H1 (cell line): ENCODE data around the gene MRGPRX1. TPM values are rescaled to one million over a fixed set of nuclear protein-coding genes. Genes with fewer than 3 reads are reported as not detected.

Experiments
- CTCF ChIA-PET: fragments of 300-600 bp; sonication (Branson Sonifier 250); formaldehyde crosslinking; loops from one replicate; lab custom pipeline; 2021; ENCODE audit not compliant: partially characterized antibody; lab: Charles Lee
- POLR2A ChIA-PET: fragments of 300-600 bp; sonication (Branson Sonifier 250); formaldehyde crosslinking; loops from one replicate; lab custom pipeline; 2021; ENCODE audit warnings: inconsistent platforms; ENCODE audit not compliant: partially characterized antibody; lab: Charles Lee
- DNase-seq, 2 experiments: peaks; one replicate each; pipeline versions ENCODE4 v3.0.0 to v3.0.0-alpha.2; 2010 to 2022; ENCODE audit warnings: low spot score in 2 of 2, low read depth in 1 of 2, mixed read lengths in 1 of 2
- FAIRE-seq: peaks from 2 replicates; lab custom pipeline; 2011; peaks lifted over from hg19 to GRCh38; lab: Jason Lieb, UNC
- H2AFZ ChIP-seq: 2 replicates; pipeline ENCODE4 v1.8.1; 2012; ENCODE audit warnings: low read length, inconsistent platforms
- H2AK5ac ChIP-seq: 2 replicates; pipeline ENCODE4 v1.6.1; 2013; ENCODE audit warnings: low read depth, low read length
- H2BK120ac ChIP-seq: replicated peaks from 2 replicates; pipeline ENCODE3; 2013; ENCODE audit warnings: low read depth, low read length, inconsistent platforms
- H2BK12ac ChIP-seq: 2 replicates; pipeline ENCODE4 v1.6.1; 2013; ENCODE audit warnings: low read depth, low read length
- H2BK15ac ChIP-seq: 2 replicates; pipeline ENCODE4 v1.6.1; 2013; ENCODE audit warnings: low read length
- H2BK20ac ChIP-seq: 2 replicates; pipeline ENCODE4 v1.6.1; 2013; ENCODE audit warnings: low read length
- H2BK5ac ChIP-seq: 2 replicates; pipeline ENCODE4 v1.6.1; 2013; ENCODE audit warnings: low read depth, low read length
- H3K14ac ChIP-seq: 2 replicates; pipeline ENCODE4 v1.6.1; 2013; ENCODE audit warnings: inconsistent platforms; ENCODE audit not compliant: insufficient read length
- H3K18ac ChIP-seq: 2 replicates; pipeline ENCODE4 v1.6.1; 2013; ENCODE audit warnings: low read length; ENCODE audit errors: extremely low read depth
- H3K23ac ChIP-seq: 2 replicates; pipeline ENCODE4 v1.6.1; 2013; ENCODE audit warnings: inconsistent platforms; ENCODE audit not compliant: insufficient read length
- H3K23me2 ChIP-seq: 2 replicates; pipeline ENCODE4 v1.6.1; 2013; ENCODE audit warnings: low read depth, low read length
- H3K27ac ChIP-seq: 2 replicates; pipeline ENCODE4 v1.6.1; 2011; ENCODE audit warnings: low read depth, low read length, inconsistent platforms
- H3K27me3 ChIP-seq, 4 experiments: replicated peaks in 1 of 4; 1 replicate in 1 of 4; 2 replicates in 3 of 4; pipeline versions ENCODE4 v1.6.1 to v1.8.1; 2011 to 2013; ENCODE audit warnings: low read length in 3 of 4, mild to moderate bottlenecking in 3 of 4, inconsistent platforms in 2 of 4, mixed read lengths in 2 of 4, moderate library complexity in 1 of 4; ENCODE audit not compliant: control insufficient read depth in 3 of 4, insufficient read depth in 3 of 4; ENCODE audit errors: extremely low read depth in 1 of 4
- H3K36me3 ChIP-seq, 4 experiments: 2 replicates each; pipeline versions ENCODE4 v1.6.1 to v1.8.1; 2011 to 2013; ENCODE audit warnings: mild to moderate bottlenecking in 4 of 4, low read length in 3 of 4, moderate library complexity in 2 of 4, control low read depth in 1 of 4, inconsistent platforms in 1 of 4; ENCODE audit not compliant: insufficient read depth in 4 of 4, control insufficient read depth in 2 of 4
- H3K4ac ChIP-seq: replicated peaks from 2 replicates; pipeline ENCODE3; 2013; ENCODE audit warnings: low read length, low read depth, mixed read lengths, inconsistent platforms; ENCODE audit not compliant: insufficient read length
- H3K4me1 ChIP-seq, 4 experiments: replicated peaks in 1 of 4; 1 replicate in 1 of 4; 2 replicates in 3 of 4; pipeline versions ENCODE4 v1.6.1 to v1.8.1; 2011 to 2013; ENCODE audit warnings: low read length in 3 of 4, inconsistent platforms in 2 of 4, mixed read lengths in 1 of 4; ENCODE audit not compliant: insufficient read depth in 4 of 4, control insufficient read depth in 3 of 4
- H3K4me2 ChIP-seq, 2 experiments: 2 replicates each; pipeline versions ENCODE4 v1.6.1 to v1.8.1; 2011 to 2013; ENCODE audit warnings: low read depth in 2 of 2, low read length in 2 of 2, control low read depth in 1 of 2, inconsistent platforms in 1 of 2, mild to moderate bottlenecking in 1 of 2; ENCODE audit not compliant: insufficient read depth in 1 of 2
- H3K4me3 ChIP-seq, 4 experiments: fragments of 200-600, 300-600 bp in 1 of 4; sonication (generic), shearing (Covaris generic), sonication (Bioruptor Twin) in 1 of 4; 2 replicates each; pipeline versions ENCODE4 v1.5.1 to v1.8.1; 2011 to 2016; ENCODE audit warnings: low read length in 4 of 4, low read depth in 3 of 4, control low read depth in 2 of 4, inconsistent platforms in 2 of 4, mild to moderate bottlenecking in 2 of 4, mixed read lengths in 1 of 4, moderate library complexity in 1 of 4; ENCODE audit not compliant: insufficient read depth in 2 of 4; ENCODE audit errors: extremely low read depth in 1 of 4
- H3K56ac ChIP-seq: replicated peaks from 2 replicates; pipeline ENCODE3; 2013; ENCODE audit warnings: low read depth, mild to moderate bottlenecking, mixed read lengths, low read length, inconsistent platforms; ENCODE audit not compliant: insufficient read length
- H3K79me1 ChIP-seq: 2 replicates; pipeline ENCODE4 v1.6.1; 2013; ENCODE audit warnings: low read depth, low read length, control low read depth
- H3K79me2 ChIP-seq, 2 experiments: 2 replicates each; pipeline versions ENCODE4 v1.6.1 to v1.8.1; 2012 to 2013; ENCODE audit warnings: low read length in 2 of 2, mild to moderate bottlenecking in 2 of 2, inconsistent platforms in 1 of 2; ENCODE audit not compliant: insufficient read depth in 2 of 2, control insufficient read depth in 1 of 2
- H3K9ac ChIP-seq, 4 experiments: replicated peaks in 1 of 4; 1 replicate in 1 of 4; 2 replicates in 3 of 4; pipeline versions ENCODE4 v1.6.1 to v1.8.1; 2011 to 2013; ENCODE audit warnings: low read depth in 3 of 4, low read length in 3 of 4, control low read depth in 2 of 4, mild to moderate bottlenecking in 2 of 4, moderate library complexity in 2 of 4, inconsistent platforms in 1 of 4; ENCODE audit errors: extremely low read depth in 1 of 4
- H3K9me3 ChIP-seq, 2 experiments: 2 replicates each; pipeline versions ENCODE4 v1.6.1 to v1.8.1; 2012 to 2013; ENCODE audit warnings: mild to moderate bottlenecking in 2 of 2, moderate library complexity in 2 of 2, control low read depth in 1 of 2, inconsistent platforms in 1 of 2, low read depth in 1 of 2, low read length in 1 of 2, mixed read lengths in 1 of 2; ENCODE audit not compliant: insufficient read depth in 2 of 2
- H4K20me1 ChIP-seq, 2 experiments: replicated peaks in 1 of 2; 2 replicates each; pipeline versions ENCODE3 to v1.8.1; 2011 to 2013; ENCODE audit warnings: inconsistent platforms in 2 of 2, low read length in 2 of 2, mild to moderate bottlenecking in 1 of 2; ENCODE audit not compliant: insufficient read depth in 2 of 2, control insufficient read depth in 1 of 2
- H4K5ac ChIP-seq: 2 replicates; pipeline ENCODE4 v1.6.1; 2013; ENCODE audit warnings: low read length, low read depth, mixed read lengths, inconsistent platforms; ENCODE audit not compliant: insufficient read length
- H4K8ac ChIP-seq: 2 replicates; pipeline ENCODE4 v1.8.0; 2013; ENCODE audit warnings: mild to moderate bottlenecking, moderate library complexity, low read length, inconsistent platforms; ENCODE audit not compliant: insufficient read depth; ENCODE audit errors: extremely low read depth
- H4K91ac ChIP-seq: replicated peaks from 2 replicates; pipeline ENCODE3; 2013; ENCODE audit warnings: low read length, mixed read lengths, inconsistent platforms; ENCODE audit not compliant: insufficient read length
- CTCF ChIP-seq, 3 experiments: IDR thresholded peaks; 1 replicate in 2 of 3; 2 replicates in 1 of 3; pipeline versions ENCODE4 v1.5.1 to v1.6.1; 2011; ENCODE audit warnings: low read length in 3 of 3, mild to moderate bottlenecking in 3 of 3, inconsistent platforms in 2 of 3, low read depth in 1 of 3, moderate library complexity in 1 of 3; ENCODE audit not compliant: insufficient read depth in 1 of 3; ENCODE audit errors: control extremely low read depth in 1 of 3
- EZH2 ChIP-seq: fragments of 200-600 bp; sonication (generic); IDR thresholded peaks from 2 replicates; pipeline ENCODE4 v1.7.1; 2012; ENCODE audit warnings: low read depth, mild to moderate bottlenecking, moderate library complexity, low read length, inconsistent platforms; ENCODE audit not compliant: severe bottlenecking
- KDM5A ChIP-seq: fragments of 200-600 bp; IDR thresholded peaks from 2 replicates; pipeline ENCODE4 v1.7.1; 2012; ENCODE audit warnings: mild to moderate bottlenecking, low read length, inconsistent platforms, mixed read lengths
- NRF1 ChIP-seq: IDR thresholded peaks from 2 replicates; pipeline ENCODE4 v1.6.1; 2011; ENCODE audit warnings: mild to moderate bottlenecking, low read depth, low read length, improper control_type of control experiment
- POLR2A ChIP-seq, 2 experiments: IDR thresholded peaks; 1 replicate in 1 of 2; 2 replicates in 1 of 2; pipeline ENCODE4 v1.6.1; 2011; ENCODE audit warnings: low read depth in 2 of 2, low read length in 2 of 2, mild to moderate bottlenecking in 2 of 2; ENCODE audit errors: control extremely low read depth in 1 of 2
- POLR2AphosphoS5 ChIP-seq: IDR thresholded peaks from 2 replicates; pipeline ENCODE4 v1.6.1; 2011; ENCODE audit warnings: low read depth, low read length
- RNF2 ChIP-seq: fragments of 200-900, 300-1000 bp; sonication (generic); IDR thresholded peaks from 2 replicates; pipeline ENCODE4 v1.7.1; 2016; ENCODE audit warnings: borderline replicate concordance, low read depth, mild to moderate bottlenecking, antibody characterized with exemption, low read length; ENCODE audit not compliant: poor library complexity, severe bottlenecking; ENCODE audit errors: missing control alignments
- SAP30 ChIP-seq: fragments of 300-600 bp; sonication (generic); IDR thresholded peaks from 2 replicates; pipeline ENCODE4 v1.7.1; 2012; ENCODE audit warnings: low read length, moderate library complexity, mild to moderate bottlenecking, inconsistent platforms; ENCODE audit not compliant: insufficient read depth, insufficient replicate concordance
- ZNF274 ChIP-seq: IDR thresholded peaks from 2 replicates; pipeline ENCODE4 v1.7.0; 2012; ENCODE audit warnings: low read length, borderline replicate concordance; ENCODE audit errors: extremely low read depth
- WGBS, 2 experiments: shearing (Covaris generic) in 1 of 2; methylation state at CpG; one replicate each; pipeline versions ENCODE4 v1.1.6 to v1.1.7; 2013 to 2015; ENCODE audit warnings: low lambda C conversion rate in 2 of 2, mixed read lengths in 2 of 2, inconsistent platforms in 1 of 2, low coverage in 1 of 2, missing lambda C conversion rate in 1 of 2; ENCODE audit not compliant: insufficient replicate concordance in 2 of 2, insufficient coverage in 1 of 2, insufficient read length in 1 of 2; ENCODE audit errors: extremely low coverage in 1 of 2, missing lambda C conversion rate in 1 of 2; 5-methylcytosine and 5-hydroxymethylcytosine counted together
- long read RNA-seq, 2 experiments: library from RNA in 1 of 2; library from capped mRNA in 1 of 2; stranded (forward); transcript quantifications; one replicate each; pipeline ENCODE4 v2.0.0, GENCODE V29; 2021; ENCODE audit warnings: inconsistent platforms in 1 of 2
- polyA minus RNA-seq, 3 experiments: library from RNA; depleted of rRNA, polyadenylated mRNA; stranded (reverse); fragments of >200 nt; gene quantifications; 1 replicate in 2 of 3; 2 replicates in 1 of 3; pipeline ENCODE4 v1.2.3, GENCODE V29; 2011
- polyA plus RNA-seq, 7 experiments: library from polyadenylated mRNA; depleted of rRNA in 3 of 7; stranded (reverse) in 5 of 7; unstranded in 2 of 7; fragments of >200 nt in 5 of 7; fragments of 200-250 nt in 2 of 7; gene quantifications; 1 replicate in 5 of 7; 2 replicates in 1 of 7; 4 replicates in 1 of 7; pipeline versions ENCODE4 v1.2.1 to v1.2.3, GENCODE V29; 2011 to 2013; ENCODE audit warnings: missing spikeins in 2 of 7, mixed read lengths in 2 of 7
- total RNA-seq: library from RNA; stranded (reverse); fragmentation: NEBNext Ultra II Directional; extraction: Animal tissue kit (Norgen Biotek cat#: 25700); gene quantifications from 2 replicates; pipeline ENCODE4 v1.2.1, GENCODE V29; 2021

Gene MRGPRX1
- total RNA-seq (not detected in 2 replicates), polyA plus RNA-seq (2011; rRNA removed) (not detected in 2 replicates), polyA minus RNA-seq (2011; rRNA and poly(A)+ RNA removed) (not detected in 2 replicates)
- not detected for polyA plus RNA-seq (2011; cell fraction: cytosol; rRNA removed)
- polyA plus RNA-seq (2011; cell fraction: nucleus; rRNA removed): not detected
- polyA plus RNA-seq (2012, experiment 1 of 2): not detected in 4 replicates
- not detected for polyA plus RNA-seq (2012, experiment 2 of 2)
- polyA plus RNA-seq (2013, experiment 1 of 2): not detected
- polyA plus RNA-seq (2013, experiment 2 of 2): not detected
- not detected for polyA minus RNA-seq (2011; cell fraction: cytosol; rRNA and poly(A)+ RNA removed)
- polyA minus RNA-seq (2011; cell fraction: nucleus; rRNA and poly(A)+ RNA removed): not detected
- long read RNA-seq, experiment 1: 0 reads
- long read RNA-seq, experiment 2: 0 reads

- Histone ChIP-seq H2BK20ac (no peak within 1 kb of the TSS), H3K9ac (no peak within 1 kb of the TSS), H2BK12ac (no peak within 1 kb of the TSS), H2BK120ac (no peak within 1 kb of the TSS), H3K4me1 (peaks cover 0 to 5% (median 1%) of the 10 kb centered on the region in 4 experiments; a peak in 3 of 7 replicates), H4K20me1 (no peaks in the 10 kb centered on the region), H3K79me2 (no peaks in the 10 kb centered on the region), H3K56ac (no peak within 1 kb of the TSS), H2BK5ac (no peak within 1 kb of the TSS), H3K27ac (no peak within 1 kb of the TSS), H4K8ac (no peak within 1 kb of the TSS), H2BK15ac (peak within 1 kb of the TSS; percentile 81; the same call in 1 of the 2 replicates), H3K4ac (no peak within 1 kb of the TSS), H4K5ac (no peak within 1 kb of the TSS), H3K9me3 (no peaks in the 10 kb centered on the region; a peak in 1 of 4 replicates), H3K4me3 (no peak within 1 kb of the TSS), H3K4me2 (no peak within 1 kb of the TSS), H3K79me1 (no peaks in the 10 kb centered on the region; the same call in 1 of the 2 replicates), H2AK5ac (no peak within 1 kb of the TSS), H2AFZ (no peak within 1 kb of the TSS), H3K27me3 (no peaks in the 10 kb centered on the region; a peak in 1 of 7 replicates), H3K14ac (no peak within 1 kb of the TSS), H4K91ac (no peak within 1 kb of the TSS), H3K23ac (no peak within 1 kb of the TSS), H3K18ac (no peak within 1 kb of the TSS), H3K23me2 (no peaks in the 10 kb centered on the region), H3K36me3 (no peaks in the 10 kb centered on the region)
- ChIA-PET POLR2A (no interaction called here), CTCF (interaction anchor here (1.5 kb wide), 1 partner anchor 35 kb away, joined by 3 read pairs; no protein-coding TSS in a partner anchor)
- WGBS, 2 experiments: 86% methylated on average over 2 of the region's 2 CpGs; no CpG with 5 or more reads in 1 of the 2 experiments
- FAIRE-seq: no peak
- DNase-seq: no peak
- TF ChIP-seq EZH2: no peak
- no peak for TF ChIP-seq RNF2
- TF ChIP-seq NRF1: no peak
- TF ChIP-seq POLR2AphosphoS5: no peak
- TF ChIP-seq ZNF274: no peak
- no peak for TF ChIP-seq POLR2A (IDR thresholded peaks at IDR 0.05; ENCODE audit: control extremely low read depth in 1 of 2, low read depth in 2 of 2, low read length in 2 of 2)
- TF ChIP-seq CTCF (IDR thresholded peaks at IDR 0.05; ENCODE audit: control extremely low read depth in 1 of 3, insufficient read depth in 1 of 3, low read depth in 1 of 3, low read length in 3 of 3): no peak
- TF ChIP-seq SAP30: no peak
- no peak for TF ChIP-seq KDM5A
These were observed at the start of gene MRGPRX1 for GRCh38 chr11:18939314-18939713. TSS of gene MRGPRX1 (minus strand) at chr11:18939414. CDS start at chr11:18934784, 4,630 bp downstream.
